ENCODE results near the gene LNPK.

LNPK gene

GRCh38 chr2:176035013-176035691, 33.1 kb upstream of the LNPK start:
- ATAC-seq (ENCODE audit: insufficient read depth, low read depth) (no peak), DNase-seq (no peak)
- TF ChIP-seq CTCF (IDR thresholded peaks at IDR 0.05; ENCODE audit: borderline replicate concordance, extremely low read depth, low read length, poor library complexity, severe bottlenecking) (no peak), EZH2 (IDR thresholded peaks at IDR 0.05; ENCODE audit: borderline replicate concordance, low read depth, low read length, severe bottlenecking) (no peak)
- H3K27me3 ChIP-seq (ENCODE audit: insufficient read depth, low read length, poor library complexity) = peaks cover 6% of the 10 kb centered on the region
- H3K36me3 ChIP-seq (ENCODE audit: insufficient read depth, low read length) = no peaks in the 10 kb centered on the region
- H3K9me3 ChIP-seq (ENCODE audit: insufficient read depth, low read length, severe bottlenecking) = no peaks in the 10 kb centered on the region
- H3K4me1 ChIP-seq (ENCODE audit: insufficient read depth, low read length) = no peaks in the 10 kb centered on the region
- H3K4me3 ChIP-seq (ENCODE audit: low read depth in 1 of 2, low read length in 2 of 2) = no peak overlapping the region
- H3K27ac ChIP-seq (ENCODE audit: low read length) = no peak overlapping the region
- no peak overlapping the region for H3K9ac ChIP-seq (ENCODE audit: low read depth, low read length)
- no peaks in the 10 kb centered on the region for H3K79me2 ChIP-seq (ENCODE audit: insufficient read depth, low read length)
- H4K20me1 ChIP-seq (ENCODE audit: insufficient read depth, low read length) = no peaks in the 10 kb centered on the region
- H3K4me2 ChIP-seq (ENCODE audit: insufficient read depth, low read length) = no peak overlapping the region
- H2AFZ ChIP-seq (ENCODE audit: low read depth, low read length) = no peak overlapping the region

DNA sequence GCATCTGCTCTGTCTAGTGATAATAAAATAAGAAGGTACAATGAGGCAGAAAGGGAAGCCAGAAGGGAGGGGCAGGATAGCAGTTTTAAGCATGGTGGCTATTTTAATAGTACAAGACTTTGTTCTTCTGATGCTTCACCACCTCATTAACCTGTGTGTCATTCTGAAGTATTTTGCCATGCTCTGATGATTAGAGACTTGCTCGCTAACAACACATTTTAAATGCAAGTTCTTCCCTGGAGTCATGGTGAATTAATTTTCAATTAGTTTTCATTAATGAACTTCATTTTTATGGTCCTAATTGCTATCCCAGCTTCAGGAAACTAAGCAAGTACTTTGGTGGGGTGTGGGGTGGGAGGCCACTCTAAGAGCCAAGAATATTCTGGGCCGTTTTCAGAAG, 25.7 kb upstream of the LNPK start:
- no peak overlapping the region for H3K4me3 ChIP-seq (ENCODE audit: low read depth in 1 of 2, low read length in 2 of 2)
- TF ChIP-seq CTCF (IDR thresholded peaks at IDR 0.05; ENCODE audit: borderline replicate concordance, extremely low read depth, low read length, poor library complexity, severe bottlenecking) = no peak
- no peak for TF ChIP-seq EZH2 (IDR thresholded peaks at IDR 0.05; ENCODE audit: borderline replicate concordance, low read depth, low read length, severe bottlenecking)
- H3K9ac ChIP-seq (ENCODE audit: low read depth, low read length) = no peak overlapping the region
- no peaks in the 10 kb centered on the region for H3K36me3 ChIP-seq (ENCODE audit: insufficient read depth, low read length)
- ATAC-seq (ENCODE audit: insufficient read depth, low read depth) (no peak), DNase-seq (no peak)
- H3K9me3 ChIP-seq (ENCODE audit: insufficient read depth, low read length, severe bottlenecking) = no peaks in the 10 kb centered on the region
- no peak overlapping the region for H2AFZ ChIP-seq (ENCODE audit: low read depth, low read length)
- no peak overlapping the region for H3K27ac ChIP-seq (ENCODE audit: low read length)
- peaks cover 15% of the 10 kb centered on the region for H3K27me3 ChIP-seq (ENCODE audit: insufficient read depth, low read length, poor library complexity)
- no peaks in the 10 kb centered on the region for H3K79me2 ChIP-seq (ENCODE audit: insufficient read depth, low read length)
- H3K4me1 ChIP-seq (ENCODE audit: insufficient read depth, low read length) = no peaks in the 10 kb centered on the region
- no peak overlapping the region for H3K4me2 ChIP-seq (ENCODE audit: insufficient read depth, low read length)
- no peaks in the 10 kb centered on the region for H4K20me1 ChIP-seq (ENCODE audit: insufficient read depth, low read length)

GRCh38 chr2:176025932-176026331, 23.9 kb upstream of the LNPK start:
- Histone ChIP-seq H3K27ac (ENCODE audit: low read length) (no peak overlapping the region), H4K20me1 (ENCODE audit: insufficient read depth, low read length) (no peaks in the 10 kb centered on the region), H3K9ac (ENCODE audit: low read depth, low read length) (no peak overlapping the region), H2AFZ (ENCODE audit: low read depth, low read length) (no peak overlapping the region), H3K4me2 (ENCODE audit: insufficient read depth, low read length) (no peak overlapping the region), H3K27me3 (ENCODE audit: insufficient read depth, low read length, poor library complexity) (peaks cover 11% of the 10 kb centered on the region), H3K79me2 (ENCODE audit: insufficient read depth, low read length) (no peaks in the 10 kb centered on the region), H3K36me3 (ENCODE audit: insufficient read depth, low read length) (no peaks in the 10 kb centered on the region), H3K4me1 (ENCODE audit: insufficient read depth, low read length) (no peaks in the 10 kb centered on the region), H3K9me3 (ENCODE audit: insufficient read depth, low read length, severe bottlenecking) (no peaks in the 10 kb centered on the region), H3K4me3 (ENCODE audit: low read depth in 1 of 2, low read length in 2 of 2) (no peak overlapping the region)
- TF ChIP-seq CTCF (IDR thresholded peaks at IDR 0.05; ENCODE audit: borderline replicate concordance, extremely low read depth, low read length, poor library complexity, severe bottlenecking) (no peak), EZH2 (IDR thresholded peaks at IDR 0.05; ENCODE audit: borderline replicate concordance, low read depth, low read length, severe bottlenecking) (no peak)
- ATAC-seq (ENCODE audit: insufficient read depth, low read depth) (no peak), DNase-seq (no peak)

Data from DND-41 (cell line).